Measurements from ENCODE around the gene STARD13.
A peak's percentile ranks its signal among the peaks of the same experiment; 100 is the strongest.

- TF ChIP-seq CTCF (IDR thresholded peaks at IDR 0.05) (peak in 3 of 6 experiments; percentile 12 to 43 (median 13)), POLR2A (IDR thresholded peaks at IDR 0.05) (no peak)
Measured at GRCh38 chr13:33057019-33057780, 228.4 kb downstream of the STARD13 start.
